ENCODE measurements around the gene MYH14. TPM values are rescaled to one million over a fixed set of nuclear protein-coding genes. Genes with fewer than 3 reads are reported as not detected.

MYH14 gene
- total and polyA plus RNA-seq, 9 of the 15 experiments (the other 6 are each of a cell fraction or from before 2014, with no cell fraction given) = 0.04 to 0.86 (median 0.19) TPM; not detected in 2

DNA sequence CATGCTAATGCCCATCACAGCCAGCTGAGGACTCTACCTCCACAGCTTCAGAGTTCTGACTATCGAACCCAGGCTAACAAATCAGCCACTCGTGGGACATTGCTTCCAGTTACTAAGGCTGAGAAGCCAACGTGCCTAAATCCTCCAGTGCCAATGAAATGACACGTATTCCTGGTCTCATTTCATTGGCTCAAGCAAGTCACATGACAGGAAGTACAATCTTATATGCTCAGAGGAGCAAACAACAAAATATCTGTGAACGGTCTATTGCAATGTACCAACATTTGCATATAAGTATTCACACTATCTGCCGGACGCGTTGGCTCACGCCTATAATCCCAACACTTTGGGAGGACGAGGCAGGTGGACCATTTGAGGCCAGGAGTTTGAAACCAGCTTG, 27.5 kb upstream of the MYH14 start:
- H3K4me3 ChIP-seq = no peak overlapping the region
- H2AFZ ChIP-seq (ENCODE audit: low read depth, low read length) = peak overlapping the region; percentile 28
- no peaks in the 10 kb centered on the region for H3K79me2 ChIP-seq (ENCODE audit: control insufficient read depth, insufficient read depth, low read length)
- H3K36me3 ChIP-seq (ENCODE audit: control insufficient read depth, insufficient read depth, low read length) = no peaks in the 10 kb centered on the region
- no TSS peak for BruUV-seq (replicated peaks)
- intact Hi-C loops (cut with micrococcal nuclease) (no loop called here), in situ Hi-C loops (cut with MboI) (no loop called here)
- no peak overlapping the region for H3K27ac ChIP-seq (ENCODE audit: extremely low read depth, low read depth, low read length)
- no peaks in the 10 kb centered on the region for H3K9me1 ChIP-seq (ENCODE audit: control insufficient read depth, insufficient read depth, low read length)
- no peak overlapping the region for H3K4me2 ChIP-seq (ENCODE audit: insufficient read depth, low read length)
- H3K9me3 ChIP-seq (replicated peaks; ENCODE audit: control insufficient read depth, insufficient read depth, low read depth, low read length) = no peaks in the 10 kb centered on the region
- CTCF ChIA-PET (ENCODE audit: low intra/inter-chr PET ratio) = no interaction called here
- 34% methylated on average over 10 of the region's 10 CpGs for WGBS (ENCODE audit: insufficient coverage, low coverage, missing lambda C conversion rate)
- H3K9ac ChIP-seq (ENCODE audit: insufficient read depth in 1 of 2, low read depth in 2 of 2, low read length in 2 of 2) = no peak overlapping the region
- H3K4me1 ChIP-seq (replicated peaks in 1 of 2; ENCODE audit: control insufficient read depth in 2 of 2, insufficient read depth in 2 of 2, low read length in 2 of 2) = peaks cover 0 to 3% of the 10 kb centered on the region in 2 experiments; a peak in 3 of 5 replicates
- H3K27me3 ChIP-seq (ENCODE audit: control insufficient read depth in 2 of 2, insufficient read depth in 2 of 2, low read length in 2 of 2) = no peaks in the 10 kb centered on the region; a peak in 1 of 5 replicates
- ATAC-seq = no peak
- FAIRE-seq = no peak
- no peaks in the 10 kb centered on the region for H4K20me1 ChIP-seq (replicated peaks; ENCODE audit: control insufficient read depth, insufficient read depth, low read length)
- DNase-seq (ENCODE audit: extremely low read depth in 1 of 4, low spot score in 3 of 4) = no peak
- POLR2A ChIA-PET = no interaction called here
- TF ChIP-seq KAT7 (CRISPR knock-in tag; IDR thresholded peaks at IDR 0.05; ENCODE audit: borderline replicate concordance) (no peak), GATA2 (CRISPR knock-in tag; IDR thresholded peaks at IDR 0.05) (no peak), ATF1 (CRISPR knock-in tag; IDR thresholded peaks at IDR 0.05) (no peak), ATF1 (tag; IDR thresholded peaks at IDR 0.05) (0 out of 2 replicates have a peak, but pooled peaks have one; percentile 11), NONO (IDR thresholded peaks at IDR 0.05; ENCODE audit: low read depth in 2 of 2, low read length in 1 of 2) (no peak), BRF1 (IDR thresholded peaks at IDR 0.05; ENCODE audit: borderline replicate concordance, extremely low read depth, insufficient read length) (no peak), SP2 (IDR thresholded peaks at IDR 0.05; ENCODE audit: extremely low read depth, low read depth, low read length, poor library complexity, severe bottlenecking) (no peak), TRIM28 (IDR thresholded peaks at IDR 0.05) (no peak), THRAP3 (IDR thresholded peaks at IDR 0.05; ENCODE audit: borderline replicate concordance) (no peak), CBX1 (IDR thresholded peaks at IDR 0.05; ENCODE audit: low read depth) (no peak), DNMT1 (IDR thresholded peaks at IDR 0.05) (no peak), NFYB (IDR thresholded peaks at IDR 0.05; ENCODE audit: extremely low read depth, insufficient read length) (peak; percentile 20), HEY1 (CRISPR knock-in tag; IDR thresholded peaks at IDR 0.05; ENCODE audit: borderline replicate concordance) (no peak), NEUROD1 (IDR thresholded peaks at IDR 0.05; ENCODE audit: borderline replicate concordance, low read depth, low read length, partially characterized antibody) (no peak), FOXA1 (IDR thresholded peaks at IDR 0.05; ENCODE audit: borderline replicate concordance) (no peak), SMARCA5 (IDR thresholded peaks at IDR 0.05) (no peak), ZNF146 (CRISPR knock-in tag; IDR thresholded peaks at IDR 0.05; ENCODE audit: unreplicated experiment) (no peak), ETV1 (tag; conservative IDR thresholded peaks at IDR 0.05; ENCODE audit: low read depth) (peak; percentile 42; the same call in 1 of the 2 replicates), HNRNPK (IDR thresholded peaks at IDR 0.05; ENCODE audit: low read depth, low read length, poor library complexity, severe bottlenecking) (no peak), ZNF3 (CRISPR knock-in tag; IDR thresholded peaks at IDR 0.05) (no peak), GABPB1 (CRISPR knock-in tag; IDR thresholded peaks at IDR 0.05) (0 out of 2 replicates have a peak, but pooled peaks have one; percentile 17)
- TF ChIP-seq, protein P1, sequence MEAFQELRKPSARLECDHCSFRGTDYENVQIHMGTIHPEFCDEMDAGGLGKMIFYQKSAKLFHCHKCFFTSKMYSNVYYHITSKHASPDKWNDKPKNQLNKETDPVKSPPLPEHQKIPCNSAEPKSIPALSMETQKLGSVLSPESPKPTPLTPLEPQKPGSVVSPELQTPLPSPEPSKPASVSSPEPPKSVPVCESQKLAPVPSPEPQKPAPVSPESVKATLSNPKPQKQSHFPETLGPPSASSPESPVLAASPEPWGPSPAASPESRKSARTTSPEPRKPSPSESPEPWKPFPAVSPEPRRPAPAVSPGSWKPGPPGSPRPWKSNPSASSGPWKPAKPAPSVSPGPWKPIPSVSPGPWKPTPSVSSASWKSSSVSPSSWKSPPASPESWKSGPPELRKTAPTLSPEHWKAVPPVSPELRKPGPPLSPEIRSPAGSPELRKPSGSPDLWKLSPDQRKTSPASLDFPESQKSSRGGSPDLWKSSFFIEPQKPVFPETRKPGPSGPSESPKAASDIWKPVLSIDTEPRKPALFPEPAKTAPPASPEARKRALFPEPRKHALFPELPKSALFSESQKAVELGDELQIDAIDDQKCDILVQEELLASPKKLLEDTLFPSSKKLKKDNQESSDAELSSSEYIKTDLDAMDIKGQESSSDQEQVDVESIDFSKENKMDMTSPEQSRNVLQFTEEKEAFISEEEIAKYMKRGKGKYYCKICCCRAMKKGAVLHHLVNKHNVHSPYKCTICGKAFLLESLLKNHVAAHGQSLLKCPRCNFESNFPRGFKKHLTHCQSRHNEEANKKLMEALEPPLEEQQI (IDR thresholded peaks at IDR 0.05) = no peak

Measured in K562 (cell line).